Measurements from ENCODE around the gene AGPAT3.

AGPAT3 gene

DNA sequence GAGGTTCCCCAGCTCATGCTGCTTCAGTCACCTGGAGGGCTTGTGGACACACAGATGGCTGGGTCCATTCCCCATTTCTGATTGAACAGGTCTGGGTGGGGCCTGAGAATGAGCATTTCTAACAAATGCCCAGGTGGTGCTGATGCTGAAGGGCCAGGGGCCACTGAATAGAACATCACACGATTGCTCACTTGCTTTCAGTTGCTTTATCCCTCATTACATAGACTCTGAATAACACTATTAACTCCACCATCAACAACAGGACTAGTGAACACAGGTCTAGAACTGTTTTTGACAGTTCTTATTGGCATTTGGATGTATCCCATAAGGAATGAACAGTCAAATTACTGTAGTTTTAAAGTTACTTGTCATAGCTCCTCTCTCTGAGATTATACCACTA, 159.2 kb downstream of the AGPAT3 start:
- DNase-seq (ENCODE audit: low spot score): no peak

- no peak for DNase-seq (ENCODE audit: low spot score)
Measured at GRCh38 chr21:44024887-44025353, 159.9 kb downstream of the AGPAT3 start.

DNA sequence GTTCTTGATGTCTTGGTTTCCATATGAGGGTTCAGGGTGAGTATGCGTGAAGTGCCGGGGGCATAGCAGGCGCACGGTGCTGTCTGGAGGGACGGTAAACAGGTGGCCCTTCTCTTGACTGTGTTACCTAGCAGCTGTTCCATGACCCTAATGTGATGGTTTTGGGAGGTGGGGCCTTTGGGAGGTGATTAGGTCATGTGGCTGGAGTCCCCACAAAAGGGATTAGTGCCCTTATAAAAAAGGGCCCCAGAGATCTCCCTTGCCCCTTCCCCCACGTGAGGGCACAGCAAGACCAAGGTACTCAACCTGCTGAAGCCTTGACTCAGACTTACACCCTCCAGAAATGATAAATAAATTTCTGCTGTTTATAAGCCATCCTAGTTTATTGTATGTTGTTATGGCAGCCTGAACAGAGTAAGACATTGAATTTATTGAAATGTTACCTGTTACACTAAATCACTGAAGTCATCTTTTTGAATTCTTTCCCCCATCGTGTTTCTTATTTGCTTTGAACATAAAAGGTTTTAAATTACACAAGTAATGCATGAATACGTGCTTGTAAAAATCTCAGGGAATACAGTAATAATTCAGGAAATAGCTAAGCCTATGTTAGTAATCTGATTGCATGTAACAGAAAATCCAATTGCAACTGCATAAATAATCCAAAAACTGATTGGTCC, 162.7 kb downstream of the AGPAT3 start:
- no peak for DNase-seq (ENCODE audit: low spot score)

GRCh38 chr21:44028287-44028659, 163.2 kb downstream of the AGPAT3 start:
- DNase-seq (ENCODE audit: low spot score): no peak

DNA sequence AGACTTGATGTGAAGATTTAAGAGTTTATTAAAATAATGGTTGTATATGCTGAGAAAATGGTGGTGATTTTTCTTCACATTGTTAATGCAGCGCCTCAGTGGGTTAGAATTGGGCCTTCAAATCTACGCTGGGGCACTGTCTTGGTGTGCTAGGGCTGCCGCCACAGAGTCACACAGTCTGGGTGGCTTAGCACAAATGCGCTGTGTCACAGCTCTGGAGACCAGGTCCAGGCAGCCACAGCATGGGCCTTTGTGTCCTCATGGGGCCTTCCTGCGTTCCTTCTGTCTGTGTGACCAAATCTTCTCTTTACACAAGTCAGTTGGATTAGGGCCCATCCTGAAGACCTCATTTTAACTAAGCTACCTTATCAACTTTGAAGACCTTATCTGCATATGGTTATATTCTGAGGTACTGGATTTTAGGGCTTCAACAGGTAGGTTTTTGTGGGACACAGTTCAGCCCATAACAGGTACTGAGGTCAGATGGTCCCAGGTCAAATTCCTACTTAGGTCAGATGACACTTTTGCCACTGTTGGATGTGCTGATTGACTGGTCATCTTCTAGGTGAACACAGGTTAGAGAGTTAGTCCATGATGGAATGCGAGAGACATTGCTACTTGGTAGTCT, 164.6 kb downstream of the AGPAT3 start:
- DNase-seq (ENCODE audit: low spot score): no peak

DNA sequence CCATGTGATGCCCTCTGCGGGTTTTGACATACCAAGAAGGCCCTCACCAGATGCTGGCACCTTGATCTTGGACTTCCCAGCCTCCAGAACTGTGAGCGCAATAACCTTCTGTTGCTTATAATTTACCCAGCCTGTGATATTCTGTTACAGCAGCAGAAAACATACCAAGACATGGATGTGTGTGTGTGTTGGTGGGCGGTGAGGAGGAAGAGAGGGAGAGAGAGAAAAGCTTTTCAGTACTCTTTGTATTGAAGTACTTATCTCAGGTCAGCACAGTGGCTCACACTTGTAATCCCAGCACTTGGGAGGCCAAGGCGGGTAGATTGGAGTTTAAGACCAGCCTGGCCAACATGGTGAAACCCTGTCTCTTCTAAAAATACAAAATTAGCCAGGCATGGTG, 170.2 kb downstream of the AGPAT3 start:
- no peak for DNase-seq (ENCODE audit: low spot score)
